ENCODE measurements around the gene TCEA3.

DNA sequence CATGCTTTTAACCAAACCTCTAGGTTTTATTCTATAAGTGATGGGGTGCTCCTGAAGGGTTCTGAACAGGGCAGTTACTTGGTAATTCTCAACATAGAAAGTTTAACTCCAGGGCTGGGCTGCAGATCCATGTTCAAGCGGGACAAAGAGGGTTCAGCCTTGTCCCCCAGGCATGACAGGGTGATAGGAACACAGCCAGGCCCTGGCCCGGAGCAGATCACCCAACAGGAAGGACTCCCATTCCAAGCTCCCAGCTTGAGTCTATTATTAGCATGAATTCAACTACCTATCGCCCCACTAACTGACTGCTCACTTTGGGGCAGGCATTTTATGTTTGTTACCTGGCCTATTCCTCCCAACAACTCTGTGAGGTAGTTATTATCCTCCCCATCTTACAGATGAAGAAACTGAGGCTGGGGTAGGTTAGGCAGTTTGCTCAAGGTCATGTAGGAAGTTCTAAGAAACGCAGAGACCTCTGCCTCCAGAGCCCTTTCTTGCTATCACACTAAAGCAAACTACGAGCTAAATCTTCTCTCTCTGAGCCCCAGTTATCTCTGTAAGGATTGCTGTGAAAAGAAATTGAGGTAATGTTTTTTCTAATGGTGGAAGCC lies 44.9 kb upstream of the TCEA3 start:
- TF ChIP-seq, protein P1, sequence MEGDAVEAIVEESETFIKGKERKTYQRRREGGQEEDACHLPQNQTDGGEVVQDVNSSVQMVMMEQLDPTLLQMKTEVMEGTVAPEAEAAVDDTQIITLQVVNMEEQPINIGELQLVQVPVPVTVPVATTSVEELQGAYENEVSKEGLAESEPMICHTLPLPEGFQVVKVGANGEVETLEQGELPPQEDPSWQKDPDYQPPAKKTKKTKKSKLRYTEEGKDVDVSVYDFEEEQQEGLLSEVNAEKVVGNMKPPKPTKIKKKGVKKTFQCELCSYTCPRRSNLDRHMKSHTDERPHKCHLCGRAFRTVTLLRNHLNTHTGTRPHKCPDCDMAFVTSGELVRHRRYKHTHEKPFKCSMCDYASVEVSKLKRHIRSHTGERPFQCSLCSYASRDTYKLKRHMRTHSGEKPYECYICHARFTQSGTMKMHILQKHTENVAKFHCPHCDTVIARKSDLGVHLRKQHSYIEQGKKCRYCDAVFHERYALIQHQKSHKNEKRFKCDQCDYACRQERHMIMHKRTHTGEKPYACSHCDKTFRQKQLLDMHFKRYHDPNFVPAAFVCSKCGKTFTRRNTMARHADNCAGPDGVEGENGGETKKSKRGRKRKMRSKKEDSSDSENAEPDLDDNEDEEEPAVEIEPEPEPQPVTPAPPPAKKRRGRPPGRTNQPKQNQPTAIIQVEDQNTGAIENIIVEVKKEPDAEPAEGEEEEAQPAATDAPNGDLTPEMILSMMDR (IDR thresholded peaks at IDR 0.05; ENCODE audit: extremely low read depth in 1 of 2, insufficient read depth in 1 of 2, low read depth in 1 of 2, low read length in 2 of 2) = no peak
- TF ChIP-seq POLR2A (IDR thresholded peaks at IDR 0.05; ENCODE audit: low read depth, low read length) = no peak
- TF ChIP-seq, protein P2, sequence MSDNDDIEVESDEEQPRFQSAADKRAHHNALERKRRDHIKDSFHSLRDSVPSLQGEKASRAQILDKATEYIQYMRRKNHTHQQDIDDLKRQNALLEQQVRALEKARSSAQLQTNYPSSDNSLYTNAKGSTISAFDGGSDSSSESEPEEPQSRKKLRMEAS (IDR thresholded peaks at IDR 0.05; ENCODE audit: insufficient read depth, insufficient read length) = no peak
- TF ChIP-seq POLR2AphosphoS5 (IDR thresholded peaks at IDR 0.05; ENCODE audit: insufficient read depth, low read depth, low read length) = no peak
- TF ChIP-seq GATA2 (IDR thresholded peaks at IDR 0.05; ENCODE audit: insufficient read depth, insufficient read length, low read depth, low read length) = no peak
- TF ChIP-seq EZH2 (IDR thresholded peaks at IDR 0.05; ENCODE audit: borderline replicate concordance, low read depth, low read length, severe bottlenecking) = no peak
- TF ChIP-seq JUN (IDR thresholded peaks at IDR 0.05; ENCODE audit: borderline replicate concordance, insufficient read depth, insufficient read length, low read depth) = no peak
- TF ChIP-seq MYC (IDR thresholded peaks at IDR 0.05; ENCODE audit: low read depth, low read length) = no peak
- TF ChIP-seq FOS (IDR thresholded peaks at IDR 0.05; ENCODE audit: borderline replicate concordance, insufficient read depth, low read length) = no peak
